GM12892 (cell line): ENCODE data around the gene BOLA3.

Source experiments
- POLR2A ChIP-seq: IDR thresholded peaks from 2 replicates; pipeline ENCODE4 v1.6.1; 2011; ENCODE audit warnings: low read depth, low read length, control low read depth
- POLR2AphosphoS5 ChIP-seq: IDR thresholded peaks from 2 replicates; pipeline ENCODE4 v1.6.1; 2011; ENCODE audit warnings: low read depth, low read length, control low read depth
- TAF1 ChIP-seq: IDR thresholded peaks from 2 replicates; pipeline ENCODE4 v1.6.1; 2011; ENCODE audit warnings: low read depth, mild to moderate bottlenecking, control low read depth, low read length, borderline replicate concordance

- TF ChIP-seq POLR2A (no peak), POLR2AphosphoS5 (no peak), TAF1 (no peak)
Measured at GRCh38 chr2:74119339-74119738, 28.4 kb downstream of the BOLA3 start.
